ENCODE data around the gene HIGD1C.

HIGD1C gene

GRCh38 chr12:51018956-51019355 is 66.6 kb downstream of the HIGD1C start:
- DNase-seq (ENCODE audit: low read depth, low spot score) = no peak

- DNase-seq (ENCODE audit: low read depth, low spot score) = no peak
Measured at GRCh38 chr12:51019927-51020326, 67.6 kb downstream of the HIGD1C start.
